ENCODE measurements around the gene DIS3. TPM values are rescaled to one million over a fixed set of nuclear protein-coding genes. Genes with fewer than 3 reads are reported as not detected.
"Not testable (repeated sequence)": the region's sequence is repeated elsewhere in the genome, so short reads cannot be mapped to it uniquely, and the experiment has no call there.

Gene DIS3
- total RNA-seq, 3 donors from 2014 or later: 18.5 to 22.2 (median 20.8) TPM

- intact Hi-C loops (cut with DNase I, micrococcal nuclease): no loop called here
- TF ChIP-seq CTCF (IDR thresholded peaks at IDR 0.05): no peak
- H3K4me3 ChIP-seq: no peak overlapping the region
- H3K36me3 ChIP-seq (ENCODE audit: low read depth): no peaks in the 10 kb centered on the region
- no peaks in the 10 kb centered on the region for H3K4me1 ChIP-seq (ENCODE audit: low read depth)
- DNase-seq (peak in 1 of 3 donors; percentile 19), ATAC-seq (peak; percentile 87)
- no peaks in the 10 kb centered on the region for H3K9me3 ChIP-seq
Measured at GRCh38 chr13:72737033-72737432, 44.7 kb downstream of the DIS3 start.

DNA sequence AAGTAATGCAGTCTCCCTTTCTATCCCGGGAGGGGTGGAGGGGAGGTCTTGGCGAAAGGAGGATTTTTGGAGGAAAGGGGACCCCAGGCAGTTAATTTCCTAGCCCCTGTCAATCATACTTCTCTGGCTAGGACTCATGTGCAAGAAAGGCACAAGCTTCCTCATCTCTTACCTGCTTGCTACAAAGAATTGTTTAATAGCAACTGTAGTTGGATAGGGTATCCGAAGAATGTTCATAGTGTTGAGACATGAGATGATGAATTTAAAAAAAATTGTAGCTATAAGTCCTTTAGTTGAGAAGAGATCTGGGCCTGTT, 53.5 kb downstream of the DIS3 start:
- DNase-seq: no peak
- no peaks in the 10 kb centered on the region for H3K9me3 ChIP-seq
- TF ChIP-seq CTCF (IDR thresholded peaks at IDR 0.05): no peak
- H3K4me1 ChIP-seq (ENCODE audit: low read depth): peaks cover 20% of the 10 kb centered on the region
- H3K36me3 ChIP-seq (ENCODE audit: low read depth): no peaks in the 10 kb centered on the region
- peak overlapping the region; percentile 71 for H3K4me3 ChIP-seq
- ATAC-seq: no peak
- intact Hi-C loops (cut with DNase I, micrococcal nuclease): no loop called here

GRCh38 chr13:72727417-72728289, 54.0 kb downstream of the DIS3 start, which contains the start of the genes BORA and MZT1:
TSS of gene BORA (plus strand) at chr13:72727923. CDS start at chr13:72728941, 1,018 bp downstream.
TSS of gene MZT1 (minus strand) at chr13:72727629. CDS start at chr13:72727602, 27 bp downstream.
- H3K9me3 ChIP-seq: no peaks in the 10 kb centered on the region
- H3K36me3 ChIP-seq (ENCODE audit: low read depth): no peaks in the 10 kb centered on the region
- no peak for TF ChIP-seq CTCF (IDR thresholded peaks at IDR 0.05)
- peak; percentile 98 for ATAC-seq
- peak; percentile 96 to 98 (median 97) for DNase-seq
- peak within 1 kb of the TSS; percentile 71 for H3K4me3 ChIP-seq
- intact Hi-C loops (cut with DNase I, micrococcal nuclease): no loop called here
- H3K4me1 ChIP-seq (ENCODE audit: low read depth): peaks cover 20% of the 10 kb centered on the region

GRCh38 chr13:72726726-72727416, 54.8 kb downstream of the DIS3 start:
- no peaks in the 10 kb centered on the region for H3K9me3 ChIP-seq
- intact Hi-C loops (cut with DNase I, micrococcal nuclease): no loop called here
- ATAC-seq: peak; percentile 52
- DNase-seq: peak; percentile 54 to 83 (median 74)
- H3K4me3 ChIP-seq: peak overlapping the region; percentile 71
- peaks cover 20% of the 10 kb centered on the region for H3K4me1 ChIP-seq (ENCODE audit: low read depth)
- TF ChIP-seq CTCF (IDR thresholded peaks at IDR 0.05): no peak
- no peaks in the 10 kb centered on the region for H3K36me3 ChIP-seq (ENCODE audit: low read depth)

DNA sequence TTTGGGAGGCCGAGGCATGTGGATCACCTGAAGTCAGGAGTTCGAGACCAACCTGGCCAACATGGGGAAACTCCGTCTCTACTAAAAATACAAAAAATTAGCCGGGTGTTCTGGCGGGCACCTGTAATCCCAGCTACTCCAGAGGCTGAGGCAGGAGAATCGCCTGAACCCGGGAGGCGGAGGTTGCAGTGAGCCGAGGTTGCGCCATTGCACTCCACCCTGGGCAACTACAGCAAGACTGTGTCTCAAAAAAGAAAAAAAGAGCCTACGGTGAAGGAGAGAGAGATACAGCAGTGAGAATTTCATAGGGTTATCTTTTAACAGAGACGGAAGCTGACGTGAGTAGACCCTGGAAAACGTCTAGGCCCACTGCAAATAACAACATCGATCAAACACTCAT, 55.5 kb downstream of the DIS3 start:
- peaks cover 20% of the 10 kb centered on the region for H3K4me1 ChIP-seq (ENCODE audit: low read depth)
- H3K36me3 ChIP-seq (ENCODE audit: low read depth); DNase-seq; H3K4me3 ChIP-seq; intact Hi-C loops (cut with DNase I, micrococcal nuclease); H3K9me3 ChIP-seq; ATAC-seq: not testable (repeated sequence)

GRCh38 chr13:72716776-72717175, 64.9 kb downstream of the DIS3 start:
- intact Hi-C loops (cut with DNase I, micrococcal nuclease): no loop called here
- H3K36me3 ChIP-seq (ENCODE audit: low read depth): no peaks in the 10 kb centered on the region
- no peak overlapping the region for H3K4me3 ChIP-seq

More at GRCh38 chr13:72716776-72717175, 64.9 kb downstream of the DIS3 start:
- DNase-seq (no peak), ATAC-seq (no peak)
- Histone ChIP-seq H3K9me3 (peaks cover 3% of the 10 kb centered on the region), H3K4me1 (ENCODE audit: low read depth) (no peaks in the 10 kb centered on the region)
- no peak for TF ChIP-seq CTCF (IDR thresholded peaks at IDR 0.05)

Data from mucosa of descending colon (tissue), 3 donors.